IMR-90 (cell line): ENCODE measurements around the gene RASSF5. TPM values are rescaled to one million over a fixed set of nuclear protein-coding genes. Genes with fewer than 3 reads are reported as not detected.
A peak's percentile ranks its signal among the peaks of the same experiment; 100 is the strongest.

Source experiments
- ATAC-seq: fragments of 200-7000 bp; cut with Tn5 transposase; 2 replicates; pipeline ENCODE4 v1.9.1; 2020; ENCODE audit warnings: low read depth, mild to moderate bottlenecking, moderate library complexity
- BruUV-seq: library from RNA; stranded (reverse); fragments of 400-500 nt; replicated peaks from 2 replicates; lab custom pipeline; 2021; lab: Mats Ljungman, UMichigan
- CTCF ChIA-PET: fragments of 300-600 bp; formaldehyde crosslinking; extraction: SDS; loops from one replicate; lab custom pipeline; 2021; ENCODE audit warnings: antibody characterized with exemption; lab: Yijun Ruan, JAX
- POLR2A ChIA-PET: fragments of 300-600 bp; sonication (Branson Sonifier 250); formaldehyde crosslinking; loops from one replicate; lab custom pipeline; 2022; ENCODE audit warnings: antibody characterized with exemption; ENCODE audit not compliant: unreplicated experiment; lab: Charles Lee
- DNase-seq: peaks from one replicate; pipeline ENCODE4 v3.0.0; 2013
- H2AFZ ChIP-seq: replicated peaks from 2 replicates; pipeline ENCODE3; 2013; ENCODE audit warnings: low read length, mild to moderate bottlenecking; ENCODE audit not compliant: poor library complexity
- H2AK5ac ChIP-seq: 2 replicates; pipeline ENCODE4 v1.6.1; 2013; ENCODE audit warnings: low read depth, low read length, inconsistent platforms
- H2AK9ac ChIP-seq: replicated peaks from 2 replicates; pipeline ENCODE3; 2013; ENCODE audit warnings: mild to moderate bottlenecking, low read depth, low read length, moderate library complexity; ENCODE audit not compliant: poor library complexity
- H2BK120ac ChIP-seq: 2 replicates; pipeline ENCODE4 v1.6.1; 2013; ENCODE audit warnings: low read depth, low read length, inconsistent platforms
- H2BK15ac ChIP-seq: 3 replicates; pipeline ENCODE4 v1.6.1; 2013; ENCODE audit warnings: low read depth, low read length, inconsistent platforms
- H2BK20ac ChIP-seq: 2 replicates; pipeline ENCODE4 v1.6.1; 2013; ENCODE audit warnings: low read depth, mild to moderate bottlenecking, inconsistent platforms, low read length, moderate library complexity
- H2BK5ac ChIP-seq: 2 replicates; pipeline ENCODE4 v1.6.1; 2013; ENCODE audit warnings: mild to moderate bottlenecking, low read depth, low read length, inconsistent platforms; ENCODE audit not compliant: poor library complexity, severe bottlenecking
- H3K14ac ChIP-seq: replicated peaks from 2 replicates; pipeline ENCODE4 v1.6.1; 2013; ENCODE audit warnings: low read depth, low read length, inconsistent platforms
- H3K18ac ChIP-seq: 2 replicates; pipeline ENCODE4 v1.6.1; 2013; ENCODE audit warnings: low read depth, low read length, control low read depth
- H3K23ac ChIP-seq: 2 replicates; pipeline ENCODE4 v1.6.1; 2013; ENCODE audit warnings: low read depth, low read length, inconsistent platforms
- H3K27ac ChIP-seq: 2 replicates; pipeline ENCODE4 v1.5.1; 2013; ENCODE audit warnings: mild to moderate bottlenecking, control low read depth, low read length; ENCODE audit not compliant: insufficient read depth
- H3K27me3 ChIP-seq: 2 replicates; pipeline ENCODE4 v1.6.1; 2013; ENCODE audit warnings: low read length; ENCODE audit not compliant: control insufficient read depth, insufficient read depth
- H3K36me3 ChIP-seq: 2 replicates; pipeline ENCODE4 v1.6.1; 2013; ENCODE audit warnings: low read length, mixed read lengths; ENCODE audit not compliant: control insufficient read depth, insufficient read depth
- H3K4ac ChIP-seq: 2 replicates; pipeline ENCODE4 v1.6.1; 2013; ENCODE audit warnings: low read depth, low read length, inconsistent platforms
- H3K4me1 ChIP-seq: 2 replicates; pipeline ENCODE4 v1.6.1; 2013; ENCODE audit warnings: low read length, mixed read lengths; ENCODE audit not compliant: control insufficient read depth, insufficient read depth
- H3K4me2 ChIP-seq: 2 replicates; pipeline ENCODE4 v1.6.1; 2013; ENCODE audit warnings: low read depth, mild to moderate bottlenecking, control low read depth, low read length, moderate library complexity
- H3K4me3 ChIP-seq: 2 replicates; pipeline ENCODE4 v1.5.1; 2013; ENCODE audit warnings: low read depth, mild to moderate bottlenecking, control low read depth, low read length, moderate library complexity; ENCODE audit not compliant: insufficient read depth
- H3K56ac ChIP-seq: 2 replicates; pipeline ENCODE4 v1.6.1; 2013; ENCODE audit warnings: low read length, inconsistent platforms; ENCODE audit not compliant: insufficient read depth; ENCODE audit errors: extremely low read depth
- H3K79me1 ChIP-seq, 2 experiments: 2 replicates each; pipeline ENCODE4 v1.6.1; 2013; ENCODE audit warnings: low read length in 2 of 2, inconsistent platforms in 1 of 2, low read depth in 1 of 2
- H3K9ac ChIP-seq: 2 replicates; pipeline ENCODE4 v1.6.1; 2013; ENCODE audit warnings: low read depth, low read length, control low read depth
- H3K9me1 ChIP-seq: 2 replicates; pipeline ENCODE4 v1.6.1; 2013; ENCODE audit warnings: low read length, inconsistent platforms; ENCODE audit not compliant: insufficient read depth
- H3K9me3 ChIP-seq: 2 replicates; pipeline ENCODE4 v1.6.1; 2013; ENCODE audit warnings: low read length; ENCODE audit not compliant: control insufficient read depth, insufficient read depth
- H4K20me1 ChIP-seq: 2 replicates; pipeline ENCODE4 v1.6.1; 2013; ENCODE audit warnings: low read length, inconsistent platforms; ENCODE audit not compliant: insufficient read depth
- H4K5ac ChIP-seq: 2 replicates; pipeline ENCODE4 v1.6.1; 2013; ENCODE audit warnings: mild to moderate bottlenecking, low read depth, low read length, control low read depth
- H4K8ac ChIP-seq, 2 experiments: 2 replicates each; pipeline ENCODE4 v1.6.1; 2013; ENCODE audit warnings: low read depth in 2 of 2, low read length in 2 of 2, control low read depth in 1 of 2, inconsistent platforms in 1 of 2
- H4K91ac ChIP-seq: 2 replicates; pipeline ENCODE4 v1.6.1; 2013; ENCODE audit warnings: low read depth, low read length, inconsistent platforms; ENCODE audit not compliant: insufficient read depth
- CEBPB ChIP-seq: IDR thresholded peaks from 2 replicates; pipeline ENCODE4 v1.6.1; 2012; ENCODE audit warnings: low read depth, low read length, improper control_type of control experiment
- CTCF ChIP-seq: conservative IDR thresholded peaks from 2 replicates; pipeline ENCODE4 v1.5.1; 2012; ENCODE audit warnings: mild to moderate bottlenecking, low read depth, low read length, improper control_type of control experiment
- FOS ChIP-seq: fragments of 150-350 bp; IDR thresholded peaks from 2 replicates; pipeline ENCODE4 v1.6.1; 2016; ENCODE audit warnings: low read depth, low read length
- RCOR1 ChIP-seq: IDR thresholded peaks from 2 replicates; pipeline ENCODE4 v1.6.1; 2012; ENCODE audit warnings: mild to moderate bottlenecking, low read length, improper control_type of control experiment; ENCODE audit not compliant: insufficient replicate concordance
- SMC3 ChIP-seq: fragments of 150-350 bp; IDR thresholded peaks from 2 replicates; pipeline ENCODE4 v1.6.1; 2016; ENCODE audit warnings: low read depth, mild to moderate bottlenecking, antibody characterized with exemption, low read length, moderate library complexity
- WGBS, 2 experiments: methylation state at CpG; one replicate each; pipeline versions ENCODE4 v1.1.5 to v1.1.7; 2013; ENCODE audit warnings: missing lambda C conversion rate in 2 of 2; ENCODE audit not compliant: insufficient read length in 1 of 2; ENCODE audit errors: extremely low coverage in 2 of 2; 5-methylcytosine and 5-hydroxymethylcytosine counted together
- dilution Hi-C: fragments of 300-500 bp; cut with HindIII; formaldehyde crosslinking; loops from one replicate; pipeline ENCODE4 v1.14.3; 2018; ENCODE audit warnings: low sequenced_read_pairs; ENCODE audit not compliant: unreplicated experiment
- in situ Hi-C: fragments of 300-500 bp; cut with MboI; formaldehyde crosslinking; loops from 3 replicates; pipeline ENCODE4 v1.14.3; 2019; ENCODE audit warnings: low sequenced_read_pairs, inconsistent platforms, mixed read lengths
- intact Hi-C: fragments of 100-400 bp; cut with micrococcal nuclease; formaldehyde crosslinking; loops from 2 replicates; pipeline ENCODE4 v1.10.0; 2022
- polyA plus RNA-seq, 3 experiments: library from polyadenylated mRNA; depleted of rRNA; stranded (reverse); fragments of >200 nt; gene quantifications; 2 replicates each; pipeline ENCODE4 v1.2.3, GENCODE V29; 2012; ENCODE audit warnings: low replicate concordance in 1 of 3
- total RNA-seq: library from RNA; depleted of rRNA; stranded (reverse); fragments of >200 nt; gene quantifications from 2 replicates; pipeline ENCODE4 v1.2.3, GENCODE V29; 2012

RASSF5 gene
- total and polyA plus RNA-seq, 2 of the 4 experiments (the other 2 are of a cell fraction), result 0.18 to 1.1 TPM

- TF ChIP-seq CEBPB (peak; percentile 59), RCOR1 (no peak)
Observed at GRCh38 chr1:206503591-206504362, 3.6 kb upstream of the RASSF5 start (continued).

- Histone ChIP-seq H3K27ac (no peak overlapping the region), H3K79me1 (peaks cover 0 to 5% of the 10 kb centered on the region in 2 experiments; a peak in 1 of 4 replicates), H2BK15ac (no peak overlapping the region; the same call in 2 of the 3 replicates), H2BK5ac (no peak overlapping the region), H2AK9ac (no peak overlapping the region), H2AFZ (no peak overlapping the region), H3K27me3 (no peaks in the 10 kb centered on the region), H4K91ac (no peak overlapping the region), H3K4me1 (peaks cover 29% of the 10 kb centered on the region), H3K36me3 (no peaks in the 10 kb centered on the region), H3K4me2 (no peak overlapping the region), H2BK120ac (peak overlapping the region; percentile 4; the same call in 1 of the 2 replicates), H3K9me1 (peaks cover 16% of the 10 kb centered on the region), H3K9me3 (no peaks in the 10 kb centered on the region), H3K14ac (no peak overlapping the region; the same call in 1 of the 2 replicates), H2BK20ac (no peak overlapping the region), H3K4me3 (no peak overlapping the region), H4K8ac (no peak overlapping the region), H3K56ac (no peak overlapping the region), H4K20me1 (0 out of 2 replicates have a peak, but pooled peaks cover 3% of the 10 kb centered on the region), H2AK5ac (peak overlapping the region; percentile 10; the same call in 1 of the 2 replicates), H3K9ac (no peak overlapping the region), H3K4ac (peak overlapping the region; percentile 37; the same call in 1 of the 2 replicates), H3K18ac (no peak overlapping the region), H3K23ac (no peak overlapping the region), H4K5ac (no peak overlapping the region)
- TF ChIP-seq FOS (no peak), CTCF (no peak), SMC3 (no peak)
- BruUV-seq, result no TSS peak
- in situ Hi-C loops, result no loop called here
- no peak for ATAC-seq
- no CpG with 5 or more reads among the region's 3 CpGs for WGBS, 2 experiments
- ChIA-PET CTCF (interaction anchor here (0.6 to 1.0 kb wide), 2 partner anchors 9 to 18 kb away, joined by 3 read pairs; no protein-coding TSS in a partner anchor), POLR2A (no interaction called here)
- dilution Hi-C loops, result no loop called here
- intact Hi-C loops, result no loop called here
- no peak for DNase-seq
Observed at GRCh38 chr1:206504363-206504713, 3.0 kb upstream of the RASSF5 start.
